Measurements from ENCODE around the gene STOM.

STOM gene

GRCh38 chr9:121371495-121372061 lies 1.5 kb upstream of the STOM start:
- no peak overlapping the region for H3K4me3 ChIP-seq (ENCODE audit: low read depth, low read length)
- no peak for TF ChIP-seq CTCF (IDR thresholded peaks at IDR 0.05; ENCODE audit: low read depth, low read length)

GRCh38 chr9:121368745-121369144 lies 1.3 kb downstream of the STOM start:
- TF ChIP-seq CTCF (IDR thresholded peaks at IDR 0.05; ENCODE audit: low read depth, low read length): no peak
- peak overlapping the region; percentile 82 for H3K4me3 ChIP-seq (ENCODE audit: low read depth, low read length)

- peak overlapping the region; percentile 82 for H3K4me3 ChIP-seq (ENCODE audit: low read depth, low read length)
- no peak for TF ChIP-seq CTCF (IDR thresholded peaks at IDR 0.05; ENCODE audit: low read depth, low read length)
Observed at GRCh38 chr9:121368138-121368522, 1.9 kb downstream of the STOM start.

- H3K4me3 ChIP-seq (ENCODE audit: low read depth, low read length): peak overlapping the region; percentile 82
- no peak for TF ChIP-seq CTCF (IDR thresholded peaks at IDR 0.05; ENCODE audit: low read depth, low read length)
Observed at GRCh38 chr9:121367306-121368137, 2.5 kb downstream of the STOM start.

- H3K4me3 ChIP-seq (ENCODE audit: low read depth, low read length): peak overlapping the region; percentile 82
- TF ChIP-seq CTCF (IDR thresholded peaks at IDR 0.05; ENCODE audit: low read depth, low read length): no peak
Observed at GRCh38 chr9:121366611-121367192, 3.3 kb downstream of the STOM start.

- H3K4me3 ChIP-seq (ENCODE audit: low read depth, low read length): peak overlapping the region; percentile 28; the same call in 1 of the 2 replicates
- no peak for TF ChIP-seq CTCF (IDR thresholded peaks at IDR 0.05; ENCODE audit: low read depth, low read length)
Observed at GRCh38 chr9:121365564-121365963, 4.5 kb downstream of the STOM start.

GRCh38 chr9:121364886-121365285 lies 5.2 kb downstream of the STOM start:
- TF ChIP-seq CTCF (IDR thresholded peaks at IDR 0.05; ENCODE audit: low read depth, low read length): no peak
- H3K4me3 ChIP-seq (ENCODE audit: low read depth, low read length): 0 out of 2 replicates have a peak overlapping the region, but pooled peaks have one; percentile 1

All from WI38 (cell line).